Endothelial cell of umbilical vein (primary cell): ENCODE data around the gene BMP8B. TPM values are rescaled to one million over a fixed set of nuclear protein-coding genes. Genes with fewer than 3 reads are reported as not detected.

ENCODE experiments used
- BruUV-seq: library from RNA; stranded (reverse); fragments of 400-500 nt; replicated peaks from 2 replicates; lab custom pipeline; 2021; lab: Mats Ljungman, UMichigan
- CTCF ChIA-PET: fragments of 300-600, 350-600 bp; sonication (Branson Sonifier 250); formaldehyde crosslinking; loops from one replicate; lab custom pipeline; 2021; ENCODE audit warnings: antibody characterized with exemption, inconsistent platforms; lab: Charles Lee
- POLR2A ChIA-PET: fragments of 300-600, 350-600 bp; sonication (Branson Sonifier 250); formaldehyde crosslinking; loops from one replicate; lab custom pipeline; 2021; ENCODE audit warnings: antibody characterized with exemption, inconsistent platforms; lab: Charles Lee
- DNase-seq: peaks from one replicate; pipeline ENCODE4 v3.0.0-alpha.2; 2011; ENCODE audit warnings: low read depth, low spot score
- FAIRE-seq: peaks from 2 replicates; lab custom pipeline; 2011; peaks lifted over from hg19 to GRCh38; lab: Jason Lieb, UNC
- H2AFZ ChIP-seq: 2 replicates; pipeline ENCODE4 v1.6.0; 2012; ENCODE audit warnings: low read depth, low read length, control low read depth, inconsistent platforms
- H3K27ac ChIP-seq: 2 replicates; pipeline ENCODE4 v1.5.1; 2011; ENCODE audit warnings: low read depth, mild to moderate bottlenecking, control low read depth, low read length, moderate library complexity; ENCODE audit not compliant: insufficient read depth
- H3K27me3 ChIP-seq, 2 experiments: 2 replicates each; pipeline versions ENCODE4 v1.6.0 to v1.6.1; 2011; ENCODE audit warnings: low read length in 2 of 2, mixed read lengths in 1 of 2; ENCODE audit not compliant: control insufficient read depth in 2 of 2, insufficient read depth in 2 of 2
- H3K36me3 ChIP-seq, 2 experiments: 2 replicates in 1 of 2; 3 replicates in 1 of 2; pipeline ENCODE4 v1.5.1; 2011; ENCODE audit warnings: low read length in 2 of 2, mild to moderate bottlenecking in 1 of 2, moderate library complexity in 1 of 2; ENCODE audit not compliant: control insufficient read depth in 2 of 2, insufficient read depth in 2 of 2; ENCODE audit errors: extremely low read depth in 1 of 2
- H3K4me1 ChIP-seq: 3 replicates; pipeline ENCODE4 v1.5.1; 2011; ENCODE audit warnings: mild to moderate bottlenecking, low read length; ENCODE audit not compliant: control insufficient read depth, insufficient read depth; ENCODE audit errors: extremely low read depth
- H3K4me2 ChIP-seq: 2 replicates; pipeline ENCODE4 v1.6.1; 2011; ENCODE audit warnings: low read length, control low read depth, mixed read lengths; ENCODE audit not compliant: insufficient read depth
- H3K4me3 ChIP-seq, 3 experiments: fragments of 200-600 bp in 1 of 3; sonication (generic), shearing (Covaris generic) in 1 of 3; replicated peaks in 1 of 3; 2 replicates each; pipeline ENCODE4 v1.5.1; 2011 to 2016; ENCODE audit warnings: control low read depth in 3 of 3, low read length in 3 of 3, mild to moderate bottlenecking in 2 of 3, inconsistent platforms in 1 of 3, low read depth in 1 of 3, moderate library complexity in 1 of 3; ENCODE audit not compliant: insufficient read depth in 1 of 3
- H3K79me2 ChIP-seq: 2 replicates; pipeline ENCODE4 v1.6.0; 2012; ENCODE audit warnings: low read length, inconsistent platforms; ENCODE audit not compliant: control insufficient read depth, insufficient read depth
- H3K9ac ChIP-seq: replicated peaks from 2 replicates; pipeline ENCODE3; 2011; ENCODE audit warnings: low read length, control low read depth; ENCODE audit not compliant: insufficient read depth; ENCODE audit errors: extremely low read depth
- H3K9me1 ChIP-seq: replicated peaks from 3 replicates; pipeline ENCODE4 v1.6.0; 2011; ENCODE audit warnings: mild to moderate bottlenecking, low read length; ENCODE audit not compliant: control insufficient read depth, insufficient read depth; ENCODE audit errors: extremely low read depth
- H3K9me3 ChIP-seq: replicated peaks from 2 replicates; pipeline ENCODE4 v1.5.1; 2012; ENCODE audit warnings: low read length, inconsistent platforms; ENCODE audit not compliant: control insufficient read depth, insufficient read depth
- H4K20me1 ChIP-seq: replicated peaks from 2 replicates; pipeline ENCODE3; 2011; ENCODE audit warnings: mild to moderate bottlenecking, low read length; ENCODE audit not compliant: control insufficient read depth, insufficient read depth; ENCODE audit errors: extremely low read depth
- CTCF ChIP-seq, 2 donors: IDR thresholded peaks; 1 replicate in 1 of 2; 2 replicates in 1 of 2; pipeline ENCODE4 v1.5.1; 2011; ENCODE audit warnings: low read length in 2 of 2, mild to moderate bottlenecking in 2 of 2, moderate library complexity in 2 of 2, control low read depth in 1 of 2, inconsistent platforms in 1 of 2, low read depth in 1 of 2; ENCODE audit not compliant: insufficient read depth in 1 of 2; ENCODE audit errors: extremely low read depth in 1 of 2
- EZH2 ChIP-seq: IDR thresholded peaks from 2 replicates; pipeline ENCODE4 v1.6.1; 2012; ENCODE audit warnings: borderline replicate concordance, low read depth, mild to moderate bottlenecking, moderate library complexity, low read length, inconsistent platforms; ENCODE audit not compliant: severe bottlenecking
- FOS ChIP-seq: IDR thresholded peaks from 2 replicates; pipeline ENCODE4 v1.6.1; 2011; ENCODE audit warnings: mild to moderate bottlenecking, low read length, moderate library complexity, borderline replicate concordance; ENCODE audit not compliant: insufficient read depth
- GATA2 ChIP-seq: IDR thresholded peaks from 2 replicates; pipeline ENCODE4 v1.7.0; 2011; ENCODE audit warnings: low read depth, mild to moderate bottlenecking, moderate library complexity, mixed read lengths, low read length; ENCODE audit not compliant: insufficient read length, insufficient read depth
- JUN ChIP-seq: IDR thresholded peaks from 2 replicates; pipeline ENCODE4 v1.6.1; 2011; ENCODE audit warnings: borderline replicate concordance, low read depth; ENCODE audit not compliant: insufficient read length, insufficient read depth
- MYC ChIP-seq: IDR thresholded peaks from one replicate; pipeline ENCODE4 v1.6.1; 2011; ENCODE audit warnings: mild to moderate bottlenecking, low read depth, low read length
- POLR2A ChIP-seq: IDR thresholded peaks from 2 replicates; pipeline ENCODE4 v1.6.1; 2012; ENCODE audit warnings: low read depth, mild to moderate bottlenecking, control low read depth, low read length
- POLR2AphosphoS5 ChIP-seq: IDR thresholded peaks from 2 replicates; pipeline ENCODE4 v1.6.1; 2012; ENCODE audit warnings: low read depth, mild to moderate bottlenecking, control low read depth, low read length, moderate library complexity; ENCODE audit not compliant: insufficient read depth
- dilution Hi-C: fragments of 300-500 bp; cut with MboI; formaldehyde crosslinking; loops from one replicate; pipeline ENCODE4 v1.15.0; 2019; ENCODE audit warnings: low sequenced_read_pairs; ENCODE audit not compliant: extremely low pct_ligation_motif_present
- intact Hi-C: fragments of 100-400 bp; cut with micrococcal nuclease; formaldehyde crosslinking; loops from one replicate; pipeline ENCODE4 v1.10.0; 2022
- polyA plus RNA-seq, 4 experiments: library from polyadenylated mRNA; depleted of rRNA in 3 of 4; stranded (reverse) in 3 of 4; unstranded in 1 of 4; fragments of >200 nt; gene quantifications; 2 replicates each; pipeline versions ENCODE4 v1.2.1 to v1.2.3, GENCODE V29; 2011 to 2012; ENCODE audit warnings: missing spikeins in 1 of 4
- total RNA-seq: library from RNA; stranded (reverse); gene quantifications from 2 replicates; pipeline ENCODE4 v1.2.3, GENCODE V29; 2021
- TF ChIP-seq, protein P1 (sequence below): IDR thresholded peaks from 2 replicates; pipeline ENCODE4 v1.6.1; 2011; ENCODE audit not compliant: insufficient read depth, insufficient read length

Gene BMP8B
- total and polyA plus RNA-seq, 2 donors (not counting 3 experiments of a cell fraction or from before 2014, with no cell fraction given), result 0.07 TPM; not detected in 1

GRCh38 chr1:39836595-39837110 is 48.0 kb upstream of the BMP8B start:
- dilution Hi-C loops, result no loop called here
- FAIRE-seq, result no peak
- no TSS peak for BruUV-seq
- Histone ChIP-seq H3K27me3 (no peaks in the 10 kb centered on the region), H3K36me3 (peaks cover 8 to 9% of the 10 kb centered on the region in 2 experiments), H2AFZ (no peak overlapping the region), H3K4me2 (no peak overlapping the region), H3K27ac (no peak overlapping the region), H3K4me3 (no peak overlapping the region), H3K9me3 (no peaks in the 10 kb centered on the region), H3K4me1 (no peaks in the 10 kb centered on the region), H3K79me2 (no peaks in the 10 kb centered on the region), H4K20me1 (no peaks in the 10 kb centered on the region), H3K9me1 (no peaks in the 10 kb centered on the region), H3K9ac (no peak overlapping the region)
- intact Hi-C loops, result no loop called here
- POLR2A ChIA-PET, result no interaction called here
- TF ChIP-seq MYC, result no peak
- no peak for TF ChIP-seq FOS
- no peak for TF ChIP-seq EZH2
- TF ChIP-seq POLR2A, result no peak
- no peak for TF ChIP-seq CTCF (IDR thresholded peaks at IDR 0.05; ENCODE audit: extremely low read depth in 1 of 2, insufficient read depth in 1 of 2, low read depth in 1 of 2, low read length in 2 of 2)
- no peak for TF ChIP-seq POLR2AphosphoS5
- TF ChIP-seq GATA2, result no peak
- TF ChIP-seq, protein P1, sequence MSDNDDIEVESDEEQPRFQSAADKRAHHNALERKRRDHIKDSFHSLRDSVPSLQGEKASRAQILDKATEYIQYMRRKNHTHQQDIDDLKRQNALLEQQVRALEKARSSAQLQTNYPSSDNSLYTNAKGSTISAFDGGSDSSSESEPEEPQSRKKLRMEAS, result no peak
- TF ChIP-seq JUN, result no peak
- DNase-seq, result no peak
- CTCF ChIA-PET, result interaction anchor here (0.6 to 2.0 kb wide), 6 partner anchors 9 to 437 kb away, joined by 3 to 6 read pairs (median 4); partner anchors contain the start of gene MYCL
